ENCODE measurements around the gene ADCY5.

Gene ADCY5

GRCh38 chr3:123246866-123247265 is 202.0 kb downstream of the ADCY5 start:
- POLR2A ChIA-PET = no interaction called here
- Histone ChIP-seq H3K4me1 (ENCODE audit: control insufficient read depth, insufficient read depth, low read length) (peaks cover 5% of the 10 kb centered on the region; the same call in 1 of the 2 replicates), H3K27ac (ENCODE audit: extremely low read depth, low read depth, low read length) (no peak overlapping the region), H3K4me3 (ENCODE audit: low read depth, low read length) (no peak overlapping the region), H3K9me3 (ENCODE audit: control insufficient read depth, insufficient read depth, low read depth, low read length) (no peaks in the 10 kb centered on the region), H3K36me3 (ENCODE audit: control insufficient read depth in 2 of 2, insufficient read depth in 1 of 2, low read length in 2 of 2) (peaks cover 0 to 44% of the 10 kb centered on the region in 2 experiments; a peak in 1 of 3 replicates)
- CTCF ChIA-PET = interaction anchor here (0.6 to 0.8 kb wide), 4 partner anchors 271 to 1771 kb away, joined by 3 to 7 read pairs (median 3); no protein-coding TSS in a partner anchor
- no peak for TF ChIP-seq ZNF677 (tag by site-specific recombination; IDR thresholded peaks at IDR 0.05)

DNA sequence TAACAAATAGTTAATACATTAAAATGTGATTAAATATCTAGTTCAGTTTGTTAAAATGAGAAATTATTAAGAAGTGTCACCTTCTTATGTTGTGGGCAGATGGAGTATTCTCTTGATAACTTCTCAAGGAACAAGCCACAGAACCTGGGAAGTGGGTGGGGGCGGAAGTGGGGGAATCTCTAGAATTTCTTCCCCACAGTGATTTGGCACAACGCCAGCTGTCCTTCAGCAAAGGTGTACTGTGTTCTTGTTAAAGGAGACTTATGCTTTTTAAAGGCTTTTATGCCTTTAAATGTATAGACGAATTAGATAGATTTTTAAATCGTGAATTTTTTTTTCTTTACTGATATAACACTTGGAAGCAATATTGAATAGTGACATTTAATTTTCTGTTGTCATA is 204.8 kb downstream of the ADCY5 start:
- peaks cover 0 to 47% of the 10 kb centered on the region in 2 experiments; a peak in 1 of 3 replicates for H3K36me3 ChIP-seq (ENCODE audit: control insufficient read depth in 2 of 2, insufficient read depth in 1 of 2, low read length in 2 of 2)
- no peak overlapping the region for H3K27ac ChIP-seq (ENCODE audit: extremely low read depth, low read depth, low read length)
- H3K4me3 ChIP-seq (ENCODE audit: low read depth, low read length) = no peak overlapping the region
- H3K9me3 ChIP-seq (ENCODE audit: control insufficient read depth, insufficient read depth, low read depth, low read length) = no peaks in the 10 kb centered on the region
- ChIA-PET CTCF (interaction anchor here (0.6 kb wide), 1 partner anchor 15 kb away, joined by 3 read pairs; no protein-coding TSS in a partner anchor), POLR2A (no interaction called here)
- peaks cover 5% of the 10 kb centered on the region; the same call in 1 of the 2 replicates for H3K4me1 ChIP-seq (ENCODE audit: control insufficient read depth, insufficient read depth, low read length)
- TF ChIP-seq, protein P1, sequence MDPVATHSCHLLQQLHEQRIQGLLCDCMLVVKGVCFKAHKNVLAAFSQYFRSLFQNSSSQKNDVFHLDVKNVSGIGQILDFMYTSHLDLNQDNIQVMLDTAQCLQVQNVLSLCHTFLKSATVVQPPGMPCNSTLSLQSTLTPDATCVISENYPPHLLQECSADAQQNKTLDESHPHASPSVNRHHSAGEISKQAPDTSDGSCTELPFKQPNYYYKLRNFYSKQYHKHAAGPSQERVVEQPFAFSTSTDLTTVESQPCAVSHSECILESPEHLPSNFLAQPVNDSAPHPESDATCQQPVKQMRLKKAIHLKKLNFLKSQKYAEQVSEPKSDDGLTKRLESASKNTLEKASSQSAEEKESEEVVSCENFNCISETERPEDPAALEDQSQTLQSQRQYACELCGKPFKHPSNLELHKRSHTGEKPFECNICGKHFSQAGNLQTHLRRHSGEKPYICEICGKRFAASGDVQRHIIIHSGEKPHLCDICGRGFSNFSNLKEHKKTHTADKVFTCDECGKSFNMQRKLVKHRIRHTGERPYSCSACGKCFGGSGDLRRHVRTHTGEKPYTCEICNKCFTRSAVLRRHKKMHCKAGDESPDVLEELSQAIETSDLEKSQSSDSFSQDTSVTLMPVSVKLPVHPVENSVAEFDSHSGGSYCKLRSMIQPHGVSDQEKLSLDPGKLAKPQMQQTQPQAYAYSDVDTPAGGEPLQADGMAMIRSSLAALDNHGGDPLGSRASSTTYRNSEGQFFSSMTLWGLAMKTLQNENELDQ (tag by site-specific recombination; IDR thresholded peaks at IDR 0.05; ENCODE audit: low read depth) = no peak
- TF ChIP-seq ZNF132 (tag by site-specific recombination; IDR thresholded peaks at IDR 0.05; ENCODE audit: borderline replicate concordance) (no peak), GLI2 (tag by site-specific recombination; IDR thresholded peaks at IDR 0.05; ENCODE audit: borderline replicate concordance, low read depth) (no peak), ZBTB44 (tag by site-specific recombination; IDR thresholded peaks at IDR 0.05) (peak; percentile 46; the same call in 1 of the 2 replicates), ZNF16 (tag by site-specific recombination; IDR thresholded peaks at IDR 0.05; ENCODE audit: low read depth) (no peak), ZNF398 (tag by site-specific recombination; IDR thresholded peaks at IDR 0.05) (peak; percentile 48), HOXD13 (CRISPR knock-in tag; IDR thresholded peaks at IDR 0.05; ENCODE audit: borderline replicate concordance) (no peak), ZNF169 (tag by site-specific recombination; IDR thresholded peaks at IDR 0.05) (no peak), ZNF623 (tag by site-specific recombination; IDR thresholded peaks at IDR 0.05) (no peak), ZNF121 (tag by site-specific recombination; IDR thresholded peaks at IDR 0.05) (no peak), ZNF2 (tag by site-specific recombination; IDR thresholded peaks at IDR 0.05) (no peak), ZFHX2 (tag by site-specific recombination; conservative IDR thresholded peaks at IDR 0.05) (no peak), ZNF37A (tag by site-specific recombination; IDR thresholded peaks at IDR 0.05) (peak; percentile 31; the same call in 1 of the 2 replicates), KLF1 (tag by site-specific recombination; IDR thresholded peaks at IDR 0.05) (no peak), SALL2 (tag by site-specific recombination; IDR thresholded peaks at IDR 0.05; ENCODE audit: borderline replicate concordance) (no peak), KLF8 (tag by site-specific recombination; IDR thresholded peaks at IDR 0.05) (no peak), ZNF449 (tag by site-specific recombination; IDR thresholded peaks at IDR 0.05) (no peak), EGR2 (tag by site-specific recombination; IDR thresholded peaks at IDR 0.05; ENCODE audit: low read depth) (0 out of 2 replicates have a peak, but pooled peaks have one; percentile 18), ZBTB48 (tag by site-specific recombination; IDR thresholded peaks at IDR 0.05) (no peak), ZNF660 (tag by site-specific recombination; IDR thresholded peaks at IDR 0.05) (0 out of 2 replicates have a peak, but pooled peaks have one; percentile 47), YY1 (tag by site-specific recombination; IDR thresholded peaks at IDR 0.05) (no peak), BCL6B (tag by site-specific recombination; IDR thresholded peaks at IDR 0.05) (no peak), ZNF544 (tag by site-specific recombination; IDR thresholded peaks at IDR 0.05) (0 out of 2 replicates have a peak, but pooled peaks have one; percentile 35)
- TF ChIP-seq, protein P2, sequence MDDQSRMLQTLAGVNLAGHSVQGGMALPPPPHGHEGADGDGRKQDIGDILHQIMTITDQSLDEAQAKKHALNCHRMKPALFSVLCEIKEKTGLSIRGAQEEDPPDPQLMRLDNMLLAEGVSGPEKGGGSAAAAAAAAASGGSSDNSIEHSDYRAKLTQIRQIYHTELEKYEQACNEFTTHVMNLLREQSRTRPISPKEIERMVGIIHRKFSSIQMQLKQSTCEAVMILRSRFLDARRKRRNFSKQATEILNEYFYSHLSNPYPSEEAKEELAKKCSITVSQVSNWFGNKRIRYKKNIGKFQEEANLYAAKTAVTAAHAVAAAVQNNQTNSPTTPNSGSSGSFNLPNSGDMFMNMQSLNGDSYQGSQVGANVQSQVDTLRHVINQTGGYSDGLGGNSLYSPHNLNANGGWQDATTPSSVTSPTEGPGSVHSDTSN (CRISPR knock-in tag; IDR thresholded peaks at IDR 0.05) = no peak
